Smooth muscle cell (in vitro differentiated cells): ENCODE data around the gene CNTN3. TPM values are rescaled to one million over a fixed set of nuclear protein-coding genes. Genes with fewer than 3 reads are reported as not detected.

Experiments
- DNase-seq: peaks from one replicate; lab custom pipeline; 2025; ENCODE audit not compliant: unreplicated experiment; lab: John Stamatoyannopoulos, UW
- H2AFZ ChIP-seq: fragments of 200-600 bp; sonication (generic); 2 replicates; pipeline ENCODE4 v1.6.0; 2016; ENCODE audit warnings: antibody characterized with exemption, low read depth, mild to moderate bottlenecking
- H3F3A ChIP-seq: fragments of 200-600 bp; sonication (generic); 2 replicates; pipeline ENCODE4 v1.6.0; 2017; ENCODE audit warnings: antibody characterized with exemption, low read depth
- H3K27ac ChIP-seq: fragments of 200-600 bp; sonication (generic); 2 replicates; pipeline ENCODE4 v1.5.1; 2016; ENCODE audit warnings: low read depth, mild to moderate bottlenecking
- H3K27me3 ChIP-seq: fragments of 200-600 bp; sonication (generic); 2 replicates; pipeline ENCODE4 v1.6.1; 2016; ENCODE audit warnings: low read depth, mild to moderate bottlenecking
- H3K36me3 ChIP-seq: fragments of 200-600 bp; sonication (generic); 2 replicates; pipeline ENCODE4 v1.5.1; 2016; ENCODE audit warnings: low read depth
- H3K4me1 ChIP-seq: fragments of 200-600 bp; sonication (generic); 2 replicates; pipeline ENCODE4 v1.5.1; 2016; ENCODE audit warnings: low read depth
- H3K4me2 ChIP-seq: fragments of 200-600 bp; sonication (generic); 2 replicates; pipeline ENCODE4 v1.6.0; 2016; ENCODE audit warnings: mild to moderate bottlenecking
- H3K4me3 ChIP-seq: fragments of 200-600 bp; sonication (generic); 2 replicates; pipeline ENCODE4 v1.5.1; 2016; ENCODE audit warnings: mild to moderate bottlenecking
- H3K79me2 ChIP-seq: fragments of 200-600 bp; sonication (generic); 2 replicates; pipeline ENCODE4 v1.6.0; 2016; ENCODE audit warnings: low read depth, mild to moderate bottlenecking
- H3K9ac ChIP-seq: fragments of 200-600 bp; sonication (generic); 2 replicates; pipeline ENCODE4 v1.6.0; 2016; ENCODE audit warnings: low read depth
- H3K9me3 ChIP-seq: fragments of 200-600 bp; sonication (generic); replicated peaks from 2 replicates; pipeline ENCODE4 v1.5.1; 2016; ENCODE audit warnings: low read depth
- H4K20me1 ChIP-seq: fragments of 200-600 bp; sonication (generic); 2 replicates; pipeline ENCODE4 v1.6.0; 2016; ENCODE audit warnings: low read depth
- CTCF ChIP-seq: fragments of 200-600 bp; sonication (generic); IDR thresholded peaks from 2 replicates; pipeline ENCODE4 v1.5.1; 2017; ENCODE audit warnings: borderline replicate concordance, mild to moderate bottlenecking, antibody characterized with exemption; ENCODE audit not compliant: insufficient read depth, poor library complexity, severe bottlenecking
- WGBS: methylation state at CpG from one replicate; pipeline ENCODE4 v1.1.7; 2016; ENCODE audit warnings: low lambda C conversion rate; 5-methylcytosine and 5-hydroxymethylcytosine counted together
- polyA plus RNA-seq: library from polyadenylated mRNA; unstranded; fragments of >200 nt; fragmentation: Nextera tagmentation; extraction: Ambion mirVana; gene quantifications from 2 replicates; pipeline ENCODE4 v1.2.1, GENCODE V29; 2016
- total RNA-seq: library from RNA; depleted of rRNA; stranded (reverse); fragments of >200 nt; gene quantifications from 2 replicates; pipeline ENCODE4 v1.2.3, GENCODE V29; 2014

CNTN3 gene
- total and polyA plus RNA-seq, 2 experiments from 2014 or later = not detected

DNA sequence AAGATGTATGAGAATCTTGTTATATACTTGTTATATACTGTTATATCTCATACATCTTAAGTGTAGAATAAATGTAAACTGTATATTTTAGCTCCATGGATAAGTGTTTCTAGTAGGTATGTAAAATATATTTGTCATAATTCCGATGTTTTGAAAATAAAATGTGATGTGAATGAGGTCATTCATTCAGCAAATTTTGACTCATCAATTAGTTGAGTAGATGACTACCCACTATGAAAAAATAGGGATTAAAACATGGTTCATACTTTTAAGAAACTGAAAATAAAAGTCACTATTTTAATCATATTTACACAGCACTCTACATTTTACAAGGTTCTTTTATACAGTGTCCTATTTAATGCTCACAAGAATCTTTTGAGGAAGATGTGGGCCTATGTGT, 28.4 kb upstream of the CNTN3 start:
- Histone ChIP-seq H3K36me3 (no peaks in the 10 kb centered on the region), H3K27ac (no peak overlapping the region), H3K4me1 (no peaks in the 10 kb centered on the region), H3K9me3 (no peaks in the 10 kb centered on the region), H3F3A (no peaks in the 10 kb centered on the region), H2AFZ (no peak overlapping the region), H3K79me2 (no peaks in the 10 kb centered on the region), H3K27me3 (no peaks in the 10 kb centered on the region), H3K4me3 (no peak overlapping the region), H3K9ac (no peak overlapping the region), H4K20me1 (no peaks in the 10 kb centered on the region), H3K4me2 (no peak overlapping the region)
- TF ChIP-seq CTCF = no peak
- no peak for DNase-seq
- 96% methylated on average over 1 of the region's 1 CpG for WGBS

DNA sequence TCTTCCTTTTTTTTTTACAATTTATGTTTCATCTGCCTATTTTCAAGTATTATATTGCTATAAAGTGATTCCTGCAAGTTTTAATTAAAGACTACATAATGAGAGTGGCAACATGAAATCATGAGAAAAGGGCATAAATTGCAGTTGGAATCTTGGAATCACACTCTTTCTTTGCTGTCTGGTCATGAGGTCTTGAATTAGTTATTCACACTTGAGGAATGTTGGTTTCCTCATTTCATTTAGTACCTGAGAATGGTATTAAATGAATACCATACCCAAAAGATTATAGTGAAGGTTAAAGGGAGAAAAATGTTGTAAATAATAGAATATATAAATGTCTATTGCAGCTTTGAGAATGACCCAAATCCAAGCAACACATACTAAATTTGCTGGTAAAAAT, 25.8 kb upstream of the CNTN3 start:
- Histone ChIP-seq H3K9me3 (no peaks in the 10 kb centered on the region), H3K9ac (no peak overlapping the region), H3F3A (no peaks in the 10 kb centered on the region), H3K36me3 (no peaks in the 10 kb centered on the region), H2AFZ (no peak overlapping the region), H3K27me3 (no peaks in the 10 kb centered on the region), H3K4me2 (no peak overlapping the region), H4K20me1 (no peaks in the 10 kb centered on the region), H3K4me3 (no peak overlapping the region), H3K79me2 (no peaks in the 10 kb centered on the region), H3K4me1 (no peaks in the 10 kb centered on the region), H3K27ac (no peak overlapping the region)
- no peak for TF ChIP-seq CTCF
- DNase-seq = no peak

- no peak for DNase-seq
- Histone ChIP-seq H3F3A (no peaks in the 10 kb centered on the region), H3K27me3 (no peaks in the 10 kb centered on the region), H3K79me2 (no peaks in the 10 kb centered on the region), H4K20me1 (no peaks in the 10 kb centered on the region), H3K4me3 (no peak overlapping the region), H3K4me1 (no peaks in the 10 kb centered on the region), H2AFZ (no peak overlapping the region), H3K4me2 (no peak overlapping the region), H3K36me3 (no peaks in the 10 kb centered on the region), H3K9me3 (no peaks in the 10 kb centered on the region), H3K27ac (no peak overlapping the region), H3K9ac (no peak overlapping the region)
- WGBS = 86% methylated on average over 3 of the region's 3 CpGs
- no peak for TF ChIP-seq CTCF
Observed at GRCh38 chr3:74639681-74640080, 25.2 kb upstream of the CNTN3 start.

DNA sequence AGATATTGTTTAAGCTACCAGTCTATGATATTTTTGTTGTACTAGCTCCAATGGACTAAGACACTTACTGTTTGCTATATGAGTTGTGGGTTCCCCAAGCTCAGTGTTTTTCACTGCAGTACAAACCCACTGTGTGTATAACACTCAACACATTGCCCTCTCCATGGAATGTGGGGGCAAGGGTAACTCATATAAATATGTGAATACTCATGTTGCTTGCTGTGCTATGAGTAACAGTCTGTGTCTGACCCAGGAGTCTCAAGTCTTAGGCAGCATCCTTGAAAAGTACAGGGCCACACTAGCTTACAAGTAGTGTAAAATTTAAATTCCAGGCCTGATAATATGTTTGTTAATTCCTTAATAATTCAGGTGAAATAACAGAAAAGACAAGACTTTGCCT, 22.5 kb upstream of the CNTN3 start:
- Histone ChIP-seq H3K27me3 (no peaks in the 10 kb centered on the region), H2AFZ (no peak overlapping the region), H3K4me3 (no peak overlapping the region), H3K36me3 (no peaks in the 10 kb centered on the region), H3K79me2 (no peaks in the 10 kb centered on the region), H3K9me3 (no peaks in the 10 kb centered on the region), H3K9ac (no peak overlapping the region), H4K20me1 (no peaks in the 10 kb centered on the region), H3F3A (no peaks in the 10 kb centered on the region), H3K4me1 (no peaks in the 10 kb centered on the region), H3K4me2 (no peak overlapping the region), H3K27ac (no peak overlapping the region)
- no peak for DNase-seq
- TF ChIP-seq CTCF = no peak
